NCI-H2196 treated with DMSO at 0.1 percent for 48 hours (cell line): ENCODE results near the gene NGFR.
"Not testable (repeated sequence)": the region's sequence is repeated elsewhere in the genome, so short reads cannot be mapped to it uniquely, and the experiment has no call there.

Experiments
- DNase-seq: peaks from one replicate; lab custom pipeline; 2025; ENCODE audit not compliant: unreplicated experiment; lab: John Stamatoyannopoulos, UW

Gene NGFR

GRCh38 chr17:49545007-49545660, 50.0 kb downstream of the NGFR start:
- no peak for DNase-seq

GRCh38 chr17:49545806-49546545, 50.9 kb downstream of the NGFR start:
- DNase-seq, result no peak

GRCh38 chr17:49546546-49547535, 51.7 kb downstream of the NGFR start:
- no peak for DNase-seq

- DNase-seq, result no peak
Measured at GRCh38 chr17:49547566-49547965, 52.5 kb downstream of the NGFR start.

GRCh38 chr17:49548051-49548505, 53.0 kb downstream of the NGFR start:
- no peak for DNase-seq

GRCh38 chr17:49548506-49549310, 53.6 kb downstream of the NGFR start:
- DNase-seq, result peak; percentile 44

GRCh38 chr17:49549311-49549605, 54.2 kb downstream of the NGFR start:
- no peak for DNase-seq

GRCh38 chr17:49549691-49550678, 54.9 kb downstream of the NGFR start:
- no peak for DNase-seq

- DNase-seq, result not testable (repeated sequence)
Measured at GRCh38 chr17:49550764-49551163, 55.7 kb downstream of the NGFR start.

GRCh38 chr17:49551221-49552069, 56.4 kb downstream of the NGFR start:
- no peak for DNase-seq

- no peak for DNase-seq
Measured at GRCh38 chr17:49552070-49552751, 57.1 kb downstream of the NGFR start.

GRCh38 chr17:49553676-49554335, 58.7 kb downstream of the NGFR start:
- no peak for DNase-seq

- no peak for DNase-seq
Measured at GRCh38 chr17:49554694-49555494, 59.8 kb downstream of the NGFR start.

- DNase-seq, result no peak
Measured at GRCh38 chr17:49555495-49556222, 60.6 kb downstream of the NGFR start.

GRCh38 chr17:49556223-49556943, 61.3 kb downstream of the NGFR start:
- peak; percentile 49 for DNase-seq
